Measurements from ENCODE around the gene ITGB5.

DNA sequence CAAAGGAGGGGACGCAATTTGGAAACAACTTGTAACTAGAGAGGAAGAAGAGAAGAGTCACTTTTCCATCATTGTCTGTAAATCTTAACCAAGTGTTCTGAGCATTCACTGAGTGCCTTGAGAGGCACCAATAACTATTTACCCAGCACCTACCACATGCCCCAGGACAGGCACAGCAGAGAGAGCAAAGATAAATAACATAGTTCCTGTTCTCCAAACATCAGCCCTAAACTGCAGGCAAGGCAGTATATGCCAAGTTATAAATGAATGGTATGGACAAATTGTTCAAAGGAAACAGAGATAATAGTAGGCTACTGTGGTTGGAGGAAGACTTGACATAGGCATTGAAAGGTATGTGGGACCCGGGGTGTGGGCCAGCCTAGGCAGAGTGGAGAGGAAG lies 45.6 kb downstream of the ITGB5 start:
- TF ChIP-seq, protein P1, sequence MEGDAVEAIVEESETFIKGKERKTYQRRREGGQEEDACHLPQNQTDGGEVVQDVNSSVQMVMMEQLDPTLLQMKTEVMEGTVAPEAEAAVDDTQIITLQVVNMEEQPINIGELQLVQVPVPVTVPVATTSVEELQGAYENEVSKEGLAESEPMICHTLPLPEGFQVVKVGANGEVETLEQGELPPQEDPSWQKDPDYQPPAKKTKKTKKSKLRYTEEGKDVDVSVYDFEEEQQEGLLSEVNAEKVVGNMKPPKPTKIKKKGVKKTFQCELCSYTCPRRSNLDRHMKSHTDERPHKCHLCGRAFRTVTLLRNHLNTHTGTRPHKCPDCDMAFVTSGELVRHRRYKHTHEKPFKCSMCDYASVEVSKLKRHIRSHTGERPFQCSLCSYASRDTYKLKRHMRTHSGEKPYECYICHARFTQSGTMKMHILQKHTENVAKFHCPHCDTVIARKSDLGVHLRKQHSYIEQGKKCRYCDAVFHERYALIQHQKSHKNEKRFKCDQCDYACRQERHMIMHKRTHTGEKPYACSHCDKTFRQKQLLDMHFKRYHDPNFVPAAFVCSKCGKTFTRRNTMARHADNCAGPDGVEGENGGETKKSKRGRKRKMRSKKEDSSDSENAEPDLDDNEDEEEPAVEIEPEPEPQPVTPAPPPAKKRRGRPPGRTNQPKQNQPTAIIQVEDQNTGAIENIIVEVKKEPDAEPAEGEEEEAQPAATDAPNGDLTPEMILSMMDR (IDR thresholded peaks at IDR 0.05) = no peak
- no peak for TF ChIP-seq ZFX (IDR thresholded peaks at IDR 0.05; ENCODE audit: borderline replicate concordance)
